ENCODE measurements around the gene PCYOX1L. TPM values are rescaled to one million over a fixed set of nuclear protein-coding genes. Genes with fewer than 3 reads are reported as not detected.

The PCYOX1L gene
- total RNA-seq, 1 experiment from 2014 or later: 15.9 TPM

GRCh38 chr5:149366169-149366729 lies 8.4 kb downstream of the PCYOX1L start:
- CTCF ChIA-PET: interaction anchor here (1.2 to 3.5 kb wide), 6 partner anchors 10 to 198 kb away, joined by 3 to 38 read pairs (median 10); partner anchors contain the start of gene PCYOX1L
- H3K4me3 ChIP-seq (replicated peaks in 1 of 2; ENCODE audit: low read depth in 1 of 2, low read length in 2 of 2): no peak overlapping the region
- TF ChIP-seq FOSL1 (IDR thresholded peaks at IDR 0.05; ENCODE audit: low read depth): no peak
- TF ChIP-seq EGR1 (IDR thresholded peaks at IDR 0.05; ENCODE audit: low read depth): no peak
- no peak for TF ChIP-seq RAD21 (IDR thresholded peaks at IDR 0.05; ENCODE audit: low read depth)
- TF ChIP-seq ZNF274 (IDR thresholded peaks at IDR 0.05; ENCODE audit: low read depth, low read length): no peak
- TF ChIP-seq EZH2 (IDR thresholded peaks at IDR 0.05): no peak
- TF ChIP-seq POLR2AphosphoS5 (IDR thresholded peaks at IDR 0.05; ENCODE audit: low read depth, low read length): no peak
- no peak for TF ChIP-seq JUND (IDR thresholded peaks at IDR 0.05)
- TF ChIP-seq ATF3 (IDR thresholded peaks at IDR 0.05): no peak
- no peak for TF ChIP-seq SIN3A (IDR thresholded peaks at IDR 0.05; ENCODE audit: low read depth)
- TF ChIP-seq YY1 (IDR thresholded peaks at IDR 0.05; ENCODE audit: extremely low read depth, insufficient replicate concordance, low read depth, low read length): no peak
- no peak for TF ChIP-seq SRF (IDR thresholded peaks at IDR 0.05; ENCODE audit: low read depth)
- no TSS peak for BruUV-seq (replicated peaks)
- POLR2A ChIA-PET: no interaction called here
- no peaks in the 10 kb centered on the region for H3K9me3 ChIP-seq (ENCODE audit: control insufficient read depth in 1 of 2, insufficient read depth in 1 of 2, low read depth in 1 of 2, low read length in 2 of 2)
- ATAC-seq (no peak), DNase-seq (ENCODE audit: low read depth, low spot score) (no peak)
- H3K27me3 ChIP-seq (ENCODE audit: insufficient read depth, low read length): no peaks in the 10 kb centered on the region
- H3K4me2 ChIP-seq (ENCODE audit: low read length): no peak overlapping the region
- RAD21 ChIA-PET (ENCODE audit: low non-redundant PET in 1 of 2, low total read pairs in 2 of 2, uncharacterized antibody in 2 of 2, unreplicated experiment in 2 of 2): interaction anchor here in 1 of 2 experiments (1.0 kb wide), 1 partner anchor 49 kb away, joined by 4 read pairs; no protein-coding TSS in a partner anchor
- H3K4me1 ChIP-seq (ENCODE audit: control insufficient read depth in 1 of 2, insufficient read depth in 2 of 2, low read length in 2 of 2): peaks cover 4 to 9% of the 10 kb centered on the region in 2 experiments; a peak in 3 of 4 replicates
- no peaks in the 10 kb centered on the region for H3K9me2 ChIP-seq (ENCODE audit: insufficient read depth)
- H2AFZ ChIP-seq (ENCODE audit: low read depth, low read length, poor library complexity, severe bottlenecking): no peak overlapping the region
- intact Hi-C loops (cut with micrococcal nuclease): loop anchor here (5.0 kb wide), 2 partner anchors 66 to 251 kb away; no protein-coding TSS in a partner anchor
- no peaks in the 10 kb centered on the region for H3K36me3 ChIP-seq (ENCODE audit: control insufficient read depth in 1 of 2, insufficient read depth in 2 of 2, low read length in 2 of 2)
- no peak overlapping the region for H3K27ac ChIP-seq (ENCODE audit: low read depth, low read length)
- no peaks in the 10 kb centered on the region for H4K20me1 ChIP-seq (ENCODE audit: insufficient read depth)
- H3K9ac ChIP-seq (ENCODE audit: low read length): no peak overlapping the region
- H3K79me2 ChIP-seq (ENCODE audit: insufficient read depth, low read length): no peaks in the 10 kb centered on the region
